ENCODE results near the gene NT5C1B.

The NT5C1B gene

GRCh38 chr2:18518116-18519111 is 71.0 kb downstream of the NT5C1B start:
- Mint-ChIP-seq H3K4me3 (no peak overlapping the region), H3K27me3 (ENCODE audit: low read depth) (peaks cover 23% of the 10 kb centered on the region)

DNA sequence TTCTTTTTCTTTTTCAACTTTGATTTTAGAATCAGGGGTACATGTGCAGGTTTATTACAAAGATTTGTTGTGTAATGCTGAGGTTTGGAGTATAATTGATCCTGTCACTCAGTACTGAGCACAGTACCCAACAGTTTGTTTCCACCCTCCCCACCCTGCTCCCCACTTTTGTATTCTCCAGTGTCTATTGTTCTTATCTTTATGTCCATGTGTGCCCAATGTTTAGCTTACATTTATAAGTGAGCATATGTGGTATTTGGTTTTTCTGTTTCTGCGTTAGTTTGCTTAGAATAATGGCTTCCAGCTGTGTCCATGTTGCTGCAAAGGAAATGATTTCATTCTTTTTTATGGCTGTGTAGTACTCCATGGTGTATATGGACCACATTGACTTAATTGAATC is 72.0 kb downstream of the NT5C1B start:
- H3K27ac Mint-ChIP-seq, result no peak overlapping the region

More at GRCh38 chr2:18518116-18519111, 71.0 kb downstream of the NT5C1B start:
- Mint-ChIP-seq H3K4me1 (peaks cover 59% of the 10 kb centered on the region), H3K36me3 (ENCODE audit: low read depth) (no peaks in the 10 kb centered on the region), H3K27ac (peak overlapping the region; percentile 9 to 44 (median 39)), H3K9me3 (no peaks in the 10 kb centered on the region)
- no peak for TF ChIP-seq CTCF (IDR thresholded peaks at IDR 0.05; ENCODE audit: unreplicated experiment in 3 of 3)

GRCh38 chr2:18516112-18516511 is 73.3 kb downstream of the NT5C1B start:
- H3K4me3 Mint-ChIP-seq, result no peak overlapping the region
- H3K27ac Mint-ChIP-seq, result peak overlapping the region in 2 of 3 experiments; percentile 24 to 68
- TF ChIP-seq CTCF (IDR thresholded peaks at IDR 0.05; ENCODE audit: unreplicated experiment in 3 of 3), result no peak
- H3K4me1 Mint-ChIP-seq, result peaks cover 39% of the 10 kb centered on the region
- H3K9me3 Mint-ChIP-seq, result no peaks in the 10 kb centered on the region
- peaks cover 18% of the 10 kb centered on the region for H3K27me3 Mint-ChIP-seq (ENCODE audit: low read depth)
- no peaks in the 10 kb centered on the region for H3K36me3 Mint-ChIP-seq (ENCODE audit: low read depth)

More for the DNA sequence above, 72.0 kb downstream of the NT5C1B start:
- Mint-ChIP-seq H3K4me3 (no peak overlapping the region), H3K4me1 (peaks cover 51% of the 10 kb centered on the region), H3K9me3 (no peaks in the 10 kb centered on the region), H3K27me3 (ENCODE audit: low read depth) (peaks cover 23% of the 10 kb centered on the region), H3K36me3 (ENCODE audit: low read depth) (no peaks in the 10 kb centered on the region)
- TF ChIP-seq CTCF (IDR thresholded peaks at IDR 0.05; ENCODE audit: unreplicated experiment in 3 of 3), result no peak

DNA sequence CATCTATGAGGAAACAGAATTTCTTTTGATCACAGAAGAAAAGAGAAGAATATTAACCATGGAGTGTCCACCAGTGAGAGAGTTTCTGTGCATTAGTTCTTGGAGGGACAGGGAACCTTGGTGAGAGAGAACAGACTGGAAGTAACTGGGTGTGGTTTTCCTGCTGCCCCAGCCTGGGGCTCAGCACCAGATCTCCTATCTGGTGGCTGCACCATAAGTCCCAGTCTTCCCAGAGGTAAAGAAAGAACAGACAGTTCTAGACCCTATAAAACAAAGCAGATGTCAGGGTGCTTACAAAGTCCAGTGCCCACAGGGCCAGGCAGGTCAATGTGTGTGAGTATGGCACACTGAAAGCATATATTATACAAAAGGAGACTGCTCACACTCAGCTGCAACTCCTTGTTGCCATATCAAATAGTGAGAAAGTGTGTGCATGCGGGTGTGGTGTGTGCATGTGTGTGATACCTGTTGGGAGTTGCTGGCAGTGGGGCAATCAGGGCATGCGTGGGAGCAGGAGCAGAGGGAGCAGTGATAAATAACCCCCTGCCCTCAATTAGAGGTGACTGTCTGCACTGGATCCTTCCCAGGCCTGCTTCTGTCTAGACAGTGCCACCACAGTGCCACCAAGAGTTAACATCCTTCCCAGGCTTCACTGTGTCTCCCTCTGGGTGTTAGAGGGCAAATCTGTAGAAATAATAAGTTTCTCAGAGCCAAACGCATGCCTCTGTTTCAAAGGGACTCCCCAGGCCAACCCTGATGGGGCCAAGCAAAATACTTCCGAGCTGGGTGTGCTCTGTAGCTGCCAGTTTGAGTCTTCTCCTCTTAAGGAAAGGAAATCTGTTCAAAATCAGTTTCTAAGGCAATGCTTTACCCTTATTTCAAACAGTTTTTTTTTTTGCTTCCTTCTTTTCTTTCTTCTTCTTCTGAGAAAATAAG is 74.6 kb downstream of the NT5C1B start:
- H3K4me1 Mint-ChIP-seq, result peaks cover 28% of the 10 kb centered on the region
- no peak overlapping the region for H3K4me3 Mint-ChIP-seq
- no peaks in the 10 kb centered on the region for H3K9me3 Mint-ChIP-seq
- no peak for TF ChIP-seq CTCF (IDR thresholded peaks at IDR 0.05; ENCODE audit: unreplicated experiment in 3 of 3)
- peak overlapping the region in 2 of 3 experiments; percentile 14 to 38 for H3K27ac Mint-ChIP-seq
- peaks cover 13% of the 10 kb centered on the region for H3K27me3 Mint-ChIP-seq (ENCODE audit: low read depth)
- H3K36me3 Mint-ChIP-seq (ENCODE audit: low read depth), result no peaks in the 10 kb centered on the region
